Measurements from ENCODE around the gene CD48.

CD48 gene

DNA sequence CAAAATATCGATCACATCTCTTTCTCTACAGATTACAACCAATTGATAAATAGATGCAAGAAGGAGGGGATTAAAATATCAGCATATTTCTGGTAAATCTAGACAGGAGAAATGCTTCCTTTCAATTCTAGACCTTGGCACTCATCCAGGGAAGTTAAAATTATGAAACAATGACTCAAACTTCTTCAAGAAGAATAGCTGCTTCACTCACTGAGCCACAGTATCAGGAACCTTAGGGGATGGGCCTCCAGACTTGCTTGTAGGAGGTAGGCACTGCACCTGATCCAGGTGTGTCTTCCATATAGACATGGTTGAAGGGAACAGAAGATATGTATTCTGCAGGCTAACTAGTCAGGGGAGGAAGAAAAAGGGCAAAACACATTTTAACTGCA is 37.3 kb upstream of the CD48 start:
- Histone ChIP-seq H3K27me3 (replicated peaks; ENCODE audit: control insufficient read depth, insufficient read depth, low read length) (peaks cover 12% of the 10 kb centered on the region), H3K4me3 (ENCODE audit: low read length) (no peak overlapping the region), H3K4me1 (ENCODE audit: control insufficient read depth, insufficient read depth, low read length) (no peaks in the 10 kb centered on the region), H3K9me3 (ENCODE audit: control insufficient read depth, low read length) (no peaks in the 10 kb centered on the region), H3K9ac (ENCODE audit: low read length) (no peak overlapping the region), H3K36me3 (ENCODE audit: control insufficient read depth, insufficient read depth, low read length, severe bottlenecking) (no peaks in the 10 kb centered on the region)
- DNase-seq (ENCODE audit: low read depth) = no peak

DNA sequence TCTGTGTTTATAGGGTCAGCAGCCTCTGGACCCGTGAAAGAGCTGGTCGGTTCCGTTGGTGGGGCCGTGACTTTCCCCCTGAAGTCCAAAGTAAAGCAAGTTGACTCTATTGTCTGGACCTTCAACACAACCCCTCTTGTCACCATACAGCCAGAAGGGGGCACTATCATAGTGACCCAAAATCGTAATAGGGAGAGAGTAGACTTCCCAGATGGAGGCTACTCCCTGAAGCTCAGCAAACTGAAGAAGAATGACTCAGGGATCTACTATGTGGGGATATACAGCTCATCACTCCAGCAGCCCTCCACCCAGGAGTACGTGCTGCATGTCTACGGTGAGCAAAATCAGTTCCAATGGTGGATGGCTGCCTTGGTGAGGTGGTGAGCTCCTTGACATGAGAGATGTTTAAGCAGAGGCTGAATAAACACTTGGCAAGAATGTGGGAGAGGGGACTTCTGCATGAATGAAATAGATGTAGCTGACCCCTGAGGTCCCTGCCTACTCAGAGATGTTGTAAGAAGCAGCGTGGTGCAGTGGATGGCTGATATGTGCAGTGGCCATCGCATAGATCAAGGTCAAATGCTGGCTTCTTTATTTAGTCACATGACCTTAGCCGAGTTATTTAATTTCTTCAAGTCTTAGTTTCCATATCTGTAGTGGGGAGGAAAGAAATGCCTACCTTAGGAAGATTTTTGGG is 36.7 kb upstream of the CD48 start:
- Histone ChIP-seq H3K9me3 (ENCODE audit: control insufficient read depth, low read length) (no peaks in the 10 kb centered on the region), H3K27me3 (replicated peaks; ENCODE audit: control insufficient read depth, insufficient read depth, low read length) (peaks cover 12% of the 10 kb centered on the region), H3K4me3 (ENCODE audit: low read length) (no peak overlapping the region), H3K9ac (ENCODE audit: low read length) (no peak overlapping the region), H3K4me1 (ENCODE audit: control insufficient read depth, insufficient read depth, low read length) (no peaks in the 10 kb centered on the region), H3K36me3 (ENCODE audit: control insufficient read depth, insufficient read depth, low read length, severe bottlenecking) (no peaks in the 10 kb centered on the region)
- no peak for DNase-seq (ENCODE audit: low read depth)

DNA sequence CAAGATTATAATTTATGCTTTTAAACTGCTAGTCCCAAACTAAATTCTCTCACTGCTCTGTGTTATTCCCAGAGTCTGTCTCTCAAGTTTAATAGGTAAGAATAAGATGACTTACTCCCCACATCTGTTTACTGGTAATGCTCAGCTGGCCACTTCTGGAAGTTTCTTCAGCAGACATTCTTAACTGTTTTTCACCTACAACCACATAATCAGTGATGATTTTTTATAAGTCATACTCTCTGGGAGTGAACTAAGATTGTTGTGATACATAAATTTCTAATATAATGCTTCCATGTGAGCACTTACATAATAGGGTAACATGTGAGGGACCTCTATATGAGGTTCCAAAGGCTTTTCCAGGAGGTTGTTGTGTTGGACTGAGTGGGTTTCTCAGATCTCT is 36.1 kb upstream of the CD48 start:
- peaks cover 12% of the 10 kb centered on the region for H3K27me3 ChIP-seq (replicated peaks; ENCODE audit: control insufficient read depth, insufficient read depth, low read length)
- H3K9me3 ChIP-seq (ENCODE audit: control insufficient read depth, low read length) = no peaks in the 10 kb centered on the region
- DNase-seq (ENCODE audit: low read depth) = no peak
- H3K4me3 ChIP-seq (ENCODE audit: low read length) = no peak overlapping the region
- no peak overlapping the region for H3K9ac ChIP-seq (ENCODE audit: low read length)
- H3K4me1 ChIP-seq (ENCODE audit: control insufficient read depth, insufficient read depth, low read length) = no peaks in the 10 kb centered on the region
- H3K36me3 ChIP-seq (ENCODE audit: control insufficient read depth, insufficient read depth, low read length, severe bottlenecking) = no peaks in the 10 kb centered on the region

GRCh38 chr1:160746836-160747500 is 35.3 kb upstream of the CD48 start:
- no peak for DNase-seq (ENCODE audit: low read depth)
- no peaks in the 10 kb centered on the region for H3K9me3 ChIP-seq (ENCODE audit: control insufficient read depth, low read length)
- peaks cover 14% of the 10 kb centered on the region for H3K27me3 ChIP-seq (replicated peaks; ENCODE audit: control insufficient read depth, insufficient read depth, low read length)
- no peaks in the 10 kb centered on the region for H3K4me1 ChIP-seq (ENCODE audit: control insufficient read depth, insufficient read depth, low read length)
- H3K4me3 ChIP-seq (ENCODE audit: low read length) = no peak overlapping the region
- no peaks in the 10 kb centered on the region for H3K36me3 ChIP-seq (ENCODE audit: control insufficient read depth, insufficient read depth, low read length, severe bottlenecking)
- no peak overlapping the region for H3K9ac ChIP-seq (ENCODE audit: low read length)

GRCh38 chr1:160745551-160745950 is 33.9 kb upstream of the CD48 start:
- DNase-seq (ENCODE audit: low read depth) = no peak
- Histone ChIP-seq H3K4me1 (ENCODE audit: control insufficient read depth, insufficient read depth, low read length) (no peaks in the 10 kb centered on the region), H3K36me3 (ENCODE audit: control insufficient read depth, insufficient read depth, low read length, severe bottlenecking) (no peaks in the 10 kb centered on the region), H3K4me3 (ENCODE audit: low read length) (no peak overlapping the region), H3K9me3 (ENCODE audit: control insufficient read depth, low read length) (no peaks in the 10 kb centered on the region), H3K9ac (ENCODE audit: low read length) (no peak overlapping the region), H3K27me3 (replicated peaks; ENCODE audit: control insufficient read depth, insufficient read depth, low read length) (peaks cover 22% of the 10 kb centered on the region)

DNA sequence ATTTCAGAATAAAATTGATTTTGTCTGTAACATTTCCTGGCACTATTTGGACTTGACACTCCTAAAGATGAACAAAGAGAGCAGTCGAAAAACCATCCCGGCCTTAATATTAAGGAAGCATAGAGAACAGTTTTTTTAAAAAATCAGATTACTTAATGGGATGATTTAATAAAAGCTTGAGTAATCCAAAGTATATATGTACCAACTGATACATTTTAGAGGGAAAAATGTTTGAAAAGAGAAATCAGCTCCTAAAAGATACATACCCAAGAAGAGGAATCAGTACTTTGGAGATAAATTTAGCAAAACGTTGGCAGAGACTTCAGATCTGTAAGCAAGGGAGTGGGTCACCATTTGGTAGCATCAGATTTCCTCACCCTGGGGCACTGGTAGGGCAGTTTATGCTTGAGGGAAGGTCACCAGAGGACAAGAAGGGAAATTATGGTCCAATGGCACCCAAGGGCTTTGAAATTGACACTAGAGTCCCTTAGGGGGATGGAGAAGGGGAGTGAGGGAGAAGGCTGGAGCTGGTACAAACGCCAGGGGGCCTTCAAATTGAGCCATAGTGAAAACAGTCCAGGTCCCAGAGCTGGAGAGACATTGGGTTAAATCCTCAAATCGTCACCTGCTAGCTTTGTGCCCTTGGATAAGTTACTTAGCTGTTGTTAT is 33.4 kb upstream of the CD48 start:
- H3K4me1 ChIP-seq (ENCODE audit: control insufficient read depth, insufficient read depth, low read length) = no peaks in the 10 kb centered on the region
- no peak overlapping the region for H3K9ac ChIP-seq (ENCODE audit: low read length)
- H3K9me3 ChIP-seq (ENCODE audit: control insufficient read depth, low read length) = no peaks in the 10 kb centered on the region
- peaks cover 21% of the 10 kb centered on the region for H3K27me3 ChIP-seq (replicated peaks; ENCODE audit: control insufficient read depth, insufficient read depth, low read length)
- no peak for DNase-seq (ENCODE audit: low read depth)
- H3K36me3 ChIP-seq (ENCODE audit: control insufficient read depth, insufficient read depth, low read length, severe bottlenecking) = no peaks in the 10 kb centered on the region
- no peak overlapping the region for H3K4me3 ChIP-seq (ENCODE audit: low read length)

DNA sequence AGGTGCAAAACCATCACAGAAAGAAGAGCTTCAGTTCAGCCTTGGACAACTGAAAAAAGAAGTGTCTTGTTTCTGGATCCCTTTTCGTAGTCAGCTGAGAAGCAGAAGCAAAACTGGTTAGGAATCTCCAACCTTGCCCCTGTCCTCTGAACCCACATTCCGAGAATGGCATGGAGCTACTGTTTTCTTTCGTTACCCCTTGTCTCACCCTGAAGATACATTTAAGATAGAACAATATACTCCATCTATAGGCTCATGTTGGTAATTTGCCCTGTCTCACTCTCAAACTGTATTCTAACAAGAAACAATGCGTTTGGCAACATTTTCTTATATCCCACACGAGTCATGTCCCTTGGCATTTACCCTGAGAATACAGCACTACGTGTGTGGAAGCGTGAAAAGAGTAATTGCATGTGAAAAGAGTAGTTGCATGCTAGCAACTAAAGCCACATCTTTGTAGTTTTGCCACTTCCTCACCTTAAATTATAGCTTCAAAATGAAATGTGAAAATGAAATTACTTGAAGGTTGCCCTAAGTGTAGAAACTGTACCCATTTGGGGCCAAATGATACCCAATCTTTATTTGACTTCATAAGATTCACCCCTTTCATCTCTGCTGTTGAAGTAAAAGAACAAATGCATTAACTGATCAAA is 32.7 kb upstream of the CD48 start:
- Histone ChIP-seq H3K36me3 (ENCODE audit: control insufficient read depth, insufficient read depth, low read length, severe bottlenecking) (no peaks in the 10 kb centered on the region), H3K9ac (ENCODE audit: low read length) (no peak overlapping the region), H3K27me3 (replicated peaks; ENCODE audit: control insufficient read depth, insufficient read depth, low read length) (peaks cover 21% of the 10 kb centered on the region), H3K9me3 (ENCODE audit: control insufficient read depth, low read length) (no peaks in the 10 kb centered on the region), H3K4me1 (ENCODE audit: control insufficient read depth, insufficient read depth, low read length) (no peaks in the 10 kb centered on the region), H3K4me3 (ENCODE audit: low read length) (no peak overlapping the region)
- no peak for DNase-seq (ENCODE audit: low read depth)

DNA sequence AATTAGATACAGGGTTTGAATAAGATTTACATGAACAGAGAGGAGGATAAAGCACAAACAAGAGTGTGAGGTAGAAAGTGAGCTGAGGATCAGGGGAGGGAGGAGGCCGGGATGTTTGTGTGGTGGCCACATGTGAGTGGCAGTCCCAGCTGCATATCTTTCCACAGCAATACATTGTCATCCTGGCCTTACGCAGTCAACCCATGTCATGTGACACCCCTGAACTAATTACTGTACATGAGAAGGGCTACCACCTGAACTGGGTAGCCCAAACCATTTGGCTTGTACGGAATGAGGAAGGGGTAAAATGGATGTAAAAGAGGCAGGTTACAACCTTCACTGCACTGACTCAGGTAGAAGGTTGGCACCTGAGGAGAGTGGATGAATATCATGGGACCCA is 31.6 kb upstream of the CD48 start:
- no peaks in the 10 kb centered on the region for H3K36me3 ChIP-seq (ENCODE audit: control insufficient read depth, insufficient read depth, low read length, severe bottlenecking)
- no peaks in the 10 kb centered on the region for H3K9me3 ChIP-seq (ENCODE audit: control insufficient read depth, low read length)
- no peak overlapping the region for H3K4me3 ChIP-seq (ENCODE audit: low read length)
- peaks cover 21% of the 10 kb centered on the region for H3K27me3 ChIP-seq (replicated peaks; ENCODE audit: control insufficient read depth, insufficient read depth, low read length)
- no peak overlapping the region for H3K9ac ChIP-seq (ENCODE audit: low read length)
- no peaks in the 10 kb centered on the region for H3K4me1 ChIP-seq (ENCODE audit: control insufficient read depth, insufficient read depth, low read length)
- DNase-seq (ENCODE audit: low read depth) = no peak

DNA sequence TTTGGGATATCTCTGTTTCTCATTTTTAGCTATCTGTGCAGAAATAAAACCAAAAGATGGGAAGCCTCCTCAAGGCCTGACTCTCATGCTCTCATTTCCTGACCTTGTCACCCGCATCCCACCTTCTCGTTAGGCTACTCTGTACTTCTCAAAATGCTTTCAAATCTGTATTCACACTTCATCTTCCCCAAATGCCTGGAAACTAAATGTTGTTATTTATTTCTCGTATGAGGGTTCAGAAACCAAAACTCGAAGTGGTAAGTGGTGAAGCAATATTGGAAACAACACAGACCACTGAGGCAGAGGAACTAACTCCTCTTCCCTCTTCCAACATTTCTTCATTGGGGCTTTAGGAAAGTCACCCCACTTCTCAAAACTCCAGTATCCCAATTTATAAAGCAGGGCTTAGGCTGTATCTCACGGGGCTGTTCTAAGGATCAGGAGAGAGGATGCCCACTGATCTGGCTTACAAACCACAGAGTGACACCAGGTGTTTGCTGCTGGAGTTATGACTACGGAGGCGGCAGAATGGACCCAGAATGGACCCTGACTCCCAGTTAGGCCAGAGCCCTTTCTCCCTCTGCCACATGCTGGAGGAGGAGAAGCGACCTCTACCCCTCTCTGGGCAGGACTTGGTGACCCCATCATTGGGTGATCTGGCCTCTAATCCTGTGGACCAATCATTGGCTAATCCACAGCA is 31.0 kb upstream of the CD48 start:
- Histone ChIP-seq H3K4me3 (ENCODE audit: low read length) (no peak overlapping the region), H3K9me3 (ENCODE audit: control insufficient read depth, low read length) (peaks cover 2% of the 10 kb centered on the region), H3K36me3 (ENCODE audit: control insufficient read depth, insufficient read depth, low read length, severe bottlenecking) (no peaks in the 10 kb centered on the region), H3K9ac (ENCODE audit: low read length) (no peak overlapping the region), H3K27me3 (replicated peaks; ENCODE audit: control insufficient read depth, insufficient read depth, low read length) (peaks cover 21% of the 10 kb centered on the region), H3K4me1 (ENCODE audit: control insufficient read depth, insufficient read depth, low read length) (no peaks in the 10 kb centered on the region)
- no peak for DNase-seq (ENCODE audit: low read depth)

- Histone ChIP-seq H3K27me3 (replicated peaks; ENCODE audit: control insufficient read depth, insufficient read depth, low read length) (peaks cover 15% of the 10 kb centered on the region), H3K36me3 (ENCODE audit: control insufficient read depth, insufficient read depth, low read length, severe bottlenecking) (no peaks in the 10 kb centered on the region), H3K9ac (ENCODE audit: low read length) (no peak overlapping the region), H3K4me3 (ENCODE audit: low read length) (no peak overlapping the region), H3K4me1 (ENCODE audit: control insufficient read depth, insufficient read depth, low read length) (no peaks in the 10 kb centered on the region), H3K9me3 (ENCODE audit: control insufficient read depth, low read length) (peaks cover 5% of the 10 kb centered on the region)
- DNase-seq (ENCODE audit: low read depth) = no peak
Observed at GRCh38 chr1:160741612-160742348, 30.2 kb upstream of the CD48 start.
